HCT116 (cell line): ENCODE measurements around the gene SKIC8. TPM values are rescaled to one million over a fixed set of nuclear protein-coding genes. Genes with fewer than 3 reads are reported as not detected.

Experiments
- ATAC-seq: fragments of 200-7000 bp; cut with Tn5 transposase; 2 replicates; pipeline ENCODE4 v1.9.1; 2020; ENCODE audit warnings: mild to moderate bottlenecking, moderate library complexity
- BruUV-seq: library from RNA; stranded (reverse); fragments of 400-500 nt; replicated peaks from 2 replicates; lab custom pipeline; 2021; lab: Mats Ljungman, UMichigan
- CTCF ChIA-PET: fragments of 300-600 bp; sonication (Branson Sonifier 250); formaldehyde crosslinking; loops from one replicate; lab custom pipeline; 2021; ENCODE audit warnings: antibody characterized with exemption; lab: Charles Lee
- POLR2A ChIA-PET: fragments of 300-600, 350-600 bp; sonication (Branson Sonifier 250); formaldehyde crosslinking; loops from one replicate; lab custom pipeline; 2021; ENCODE audit warnings: antibody characterized with exemption; lab: Charles Lee
- RAD21 ChIA-PET, 2 experiments: fragments of 300-600 bp; sonication (Branson Sonifier 250); formaldehyde crosslinking; loops; one replicate each; lab custom pipeline; 2023; ENCODE audit warnings: low total read pairs in 2 of 2; ENCODE audit not compliant: uncharacterized antibody in 2 of 2, unreplicated experiment in 2 of 2, low non-redundant PET in 1 of 2; lab: Charles Lee
- DNase-seq: peaks from one replicate; pipeline ENCODE4 v3.0.0-alpha.2; 2010; ENCODE audit warnings: low read depth, low spot score
- H2AFZ ChIP-seq: fragments of 200-600 bp; shearing (Covaris generic), sonication (generic); 2 replicates; pipeline ENCODE4 v1.6.1; 2017; ENCODE audit warnings: low read depth, mixed run types, mixed read lengths, antibody characterized with exemption, low read length; ENCODE audit not compliant: poor library complexity, severe bottlenecking
- H3K27ac ChIP-seq: 2 replicates; pipeline ENCODE4 v1.5.1; 2012; ENCODE audit warnings: low read depth, low read length
- H3K27me3 ChIP-seq: fragments of 200-600 bp; sonication (generic); 2 replicates; pipeline ENCODE4 v1.6.1; 2016; ENCODE audit warnings: mixed run types, low read length, mixed read lengths; ENCODE audit not compliant: insufficient read depth
- H3K36me3 ChIP-seq, 2 experiments: fragments of 200-500 bp in 1 of 2; fragments of 200-600 bp in 1 of 2; sonication (Bioruptor generic) in 1 of 2; sonication (generic) in 1 of 2; 2 replicates each; pipeline versions ENCODE4 v1.5.1 to v1.6.1; 2014 to 2016; ENCODE audit warnings: low read length in 2 of 2, inconsistent platforms in 1 of 2, mixed read lengths in 1 of 2, mixed run types in 1 of 2; ENCODE audit not compliant: insufficient read depth in 2 of 2, control insufficient read depth in 1 of 2
- H3K4me1 ChIP-seq, 2 experiments: fragments of 200-600 bp in 1 of 2; sonication (generic) in 1 of 2; 2 replicates each; pipeline versions ENCODE4 v1.5.1 to v1.6.1; 2012 to 2017; ENCODE audit warnings: low read length in 2 of 2, inconsistent platforms in 1 of 2, mild to moderate bottlenecking in 1 of 2, mixed read lengths in 1 of 2, mixed run types in 1 of 2, moderate library complexity in 1 of 2; ENCODE audit not compliant: insufficient read depth in 2 of 2, control insufficient read depth in 1 of 2
- H3K4me2 ChIP-seq: fragments of 200-600 bp; sonication (generic); 2 replicates; pipeline ENCODE4 v1.6.1; 2017; ENCODE audit warnings: mixed run types, low read length, mixed read lengths
- H3K4me3 ChIP-seq, 2 experiments: fragments of 200-600 bp in 1 of 2; sonication (generic) in 1 of 2; replicated peaks in 1 of 2; 2 replicates each; pipeline ENCODE4 v1.5.1; 2011 to 2016; ENCODE audit warnings: low read length in 2 of 2, control low read depth in 1 of 2, low read depth in 1 of 2, mild to moderate bottlenecking in 1 of 2, mixed read lengths in 1 of 2, mixed run types in 1 of 2
- H3K79me2 ChIP-seq: fragments of 200-600 bp; sonication (generic); 2 replicates; pipeline ENCODE4 v1.6.1; 2017; ENCODE audit warnings: mild to moderate bottlenecking, mixed run types, low read length, moderate library complexity, mixed read lengths; ENCODE audit not compliant: insufficient read depth
- H3K9ac ChIP-seq: fragments of 200-600 bp; sonication (generic); 2 replicates; pipeline ENCODE4 v1.6.1; 2016; ENCODE audit warnings: low read length, mixed read lengths
- H3K9me2 ChIP-seq: fragments of 200-600 bp; sonication (generic), shearing (Covaris generic); 2 replicates; pipeline ENCODE4 v1.6.1; 2017; ENCODE audit warnings: mixed run types, mild to moderate bottlenecking, moderate library complexity; ENCODE audit not compliant: insufficient read depth
- H3K9me3 ChIP-seq, 2 experiments: fragments of 200-500 bp in 1 of 2; fragments of 200-600 bp in 1 of 2; sonication (Bioruptor generic) in 1 of 2; sonication (generic) in 1 of 2; 2 replicates each; pipeline ENCODE4 v1.6.1; 2014 to 2017; ENCODE audit warnings: low read length in 2 of 2, mixed read lengths in 2 of 2, inconsistent platforms in 1 of 2, low read depth in 1 of 2, mild to moderate bottlenecking in 1 of 2, mixed run types in 1 of 2, moderate library complexity in 1 of 2; ENCODE audit not compliant: control insufficient read depth in 1 of 2, insufficient read depth in 1 of 2
- H4K20me1 ChIP-seq: fragments of 200-600 bp; sonication (generic), shearing (Covaris generic); 2 replicates; pipeline ENCODE4 v1.6.1; 2017; ENCODE audit warnings: mixed run types, mild to moderate bottlenecking, moderate library complexity; ENCODE audit not compliant: insufficient read depth
- ATF3 ChIP-seq: IDR thresholded peaks from 2 replicates; pipeline ENCODE4 v1.6.1; 2012
- CBX3 ChIP-seq: IDR thresholded peaks from 2 replicates; pipeline ENCODE4 v1.6.1; 2012; ENCODE audit warnings: low read depth
- CTCF ChIP-seq, 3 experiments: fragments of 200-600 bp in 1 of 3; sonication (generic) in 1 of 3; IDR thresholded peaks in 2 of 3; conservative IDR thresholded peaks in 1 of 3; 2 replicates each; pipeline ENCODE4 v1.5.1; 2012 to 2017; ENCODE audit warnings: low read depth in 2 of 3, low read length in 2 of 3, antibody characterized with exemption in 1 of 3, borderline replicate concordance in 1 of 3, control low read depth in 1 of 3, mild to moderate bottlenecking in 1 of 3, mixed read lengths in 1 of 3, mixed run types in 1 of 3, moderate library complexity in 1 of 3; ENCODE audit not compliant: insufficient read depth in 1 of 3
- EGR1 ChIP-seq: IDR thresholded peaks from 2 replicates; pipeline ENCODE4 v1.6.1; 2012; ENCODE audit warnings: low read depth
- ELF1 ChIP-seq: IDR thresholded peaks from 2 replicates; pipeline ENCODE4 v1.6.1; 2012; ENCODE audit warnings: low read depth, borderline replicate concordance
- EZH2 ChIP-seq: fragments of 200-600 bp; sonication (generic); IDR thresholded peaks from 2 replicates; pipeline ENCODE4 v1.6.1; 2017; ENCODE audit warnings: antibody characterized with exemption, mixed run types
- EZH2phosphoT487 ChIP-seq: fragments of 200-600 bp; IDR thresholded peaks from 2 replicates; pipeline ENCODE4 v1.6.1; 2018; ENCODE audit warnings: antibody characterized with exemption, borderline replicate concordance
- JUND ChIP-seq: IDR thresholded peaks from 2 replicates; pipeline ENCODE4 v1.6.1; 2012
- POLR2A ChIP-seq: IDR thresholded peaks from 2 replicates; pipeline ENCODE4 v1.7.0; 2011; ENCODE audit warnings: borderline replicate concordance; ENCODE audit not compliant: insufficient read depth, insufficient read length; ENCODE audit errors: extremely low read depth
- SIN3A ChIP-seq: IDR thresholded peaks from 2 replicates; pipeline ENCODE4 v1.6.1; 2012; ENCODE audit warnings: low read depth
- SP1 ChIP-seq: IDR thresholded peaks from 2 replicates; pipeline ENCODE4 v1.6.1; 2012; ENCODE audit warnings: low read depth
- SRF ChIP-seq: IDR thresholded peaks from 2 replicates; pipeline ENCODE4 v1.6.1; 2012; ENCODE audit warnings: low read depth
- TCF7L2 ChIP-seq: IDR thresholded peaks from 2 replicates; pipeline ENCODE4 v1.7.0; 2011; ENCODE audit warnings: borderline replicate concordance, inconsistent platforms; ENCODE audit not compliant: insufficient read depth, insufficient read length; ENCODE audit errors: extremely low read depth
- ZBTB33 ChIP-seq: IDR thresholded peaks from 2 replicates; pipeline ENCODE4 v1.6.1; 2011; ENCODE audit warnings: mild to moderate bottlenecking, low read length, moderate library complexity; ENCODE audit not compliant: insufficient replicate concordance; ENCODE audit errors: extremely low read depth
- ZFX ChIP-seq: fragments of 450-650 bp; IDR thresholded peaks from 2 replicates; pipeline ENCODE4 v1.6.1; 2017
- ZNF274 ChIP-seq: fragments of 200-500 bp; sonication (Bioruptor generic); IDR thresholded peaks from 2 replicates; pipeline ENCODE4 v1.6.1; 2014; ENCODE audit warnings: mild to moderate bottlenecking, low read depth, low read length, inconsistent platforms
- intact Hi-C: fragments of 100-400 bp; cut with micrococcal nuclease; formaldehyde crosslinking; loops from 2 replicates; pipeline ENCODE4 v1.10.0; 2022
- total RNA-seq: library from RNA; stranded (reverse); gene quantifications from one replicate; pipeline ENCODE4 v1.2.1, GENCODE V29; 2021; ENCODE audit not compliant: unreplicated experiment
- TF ChIP-seq, protein P1 (sequence below): IDR thresholded peaks from 2 replicates; pipeline ENCODE4 v1.6.1; 2012; ENCODE audit warnings: low read depth
- TF ChIP-seq, protein P2 (sequence below): IDR thresholded peaks from 2 replicates; pipeline ENCODE4 v1.6.1; 2012

Gene SKIC8
- total RNA-seq, 1 experiment from 2014 or later, result 57.1 TPM

DNA sequence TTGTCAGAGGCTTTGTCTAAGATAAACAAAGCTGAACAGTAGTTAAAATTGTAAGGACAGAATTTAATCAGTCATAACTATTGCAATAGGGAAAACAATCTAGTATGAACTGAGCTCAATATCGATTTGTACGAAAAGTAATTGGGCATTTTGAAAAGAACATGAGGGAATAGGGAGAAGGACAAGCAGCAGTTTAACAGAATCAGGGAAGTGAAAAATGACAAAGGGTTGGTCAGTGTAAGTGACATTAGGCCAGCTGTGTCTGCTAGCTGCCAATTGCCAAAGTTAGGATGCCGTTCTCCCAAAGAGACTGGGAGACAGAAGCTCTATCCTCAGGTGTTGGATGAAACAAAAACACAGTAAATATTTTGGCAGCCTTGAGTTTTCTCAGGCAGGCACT lies 38.3 kb downstream of the SKIC8 start:
- peaks cover 8 to 22% of the 10 kb centered on the region in 2 experiments for H3K4me1 ChIP-seq
- TF ChIP-seq JUND, result no peak
- TF ChIP-seq EGR1, result no peak
- TF ChIP-seq ZBTB33, result no peak
- TF ChIP-seq, protein P1, sequence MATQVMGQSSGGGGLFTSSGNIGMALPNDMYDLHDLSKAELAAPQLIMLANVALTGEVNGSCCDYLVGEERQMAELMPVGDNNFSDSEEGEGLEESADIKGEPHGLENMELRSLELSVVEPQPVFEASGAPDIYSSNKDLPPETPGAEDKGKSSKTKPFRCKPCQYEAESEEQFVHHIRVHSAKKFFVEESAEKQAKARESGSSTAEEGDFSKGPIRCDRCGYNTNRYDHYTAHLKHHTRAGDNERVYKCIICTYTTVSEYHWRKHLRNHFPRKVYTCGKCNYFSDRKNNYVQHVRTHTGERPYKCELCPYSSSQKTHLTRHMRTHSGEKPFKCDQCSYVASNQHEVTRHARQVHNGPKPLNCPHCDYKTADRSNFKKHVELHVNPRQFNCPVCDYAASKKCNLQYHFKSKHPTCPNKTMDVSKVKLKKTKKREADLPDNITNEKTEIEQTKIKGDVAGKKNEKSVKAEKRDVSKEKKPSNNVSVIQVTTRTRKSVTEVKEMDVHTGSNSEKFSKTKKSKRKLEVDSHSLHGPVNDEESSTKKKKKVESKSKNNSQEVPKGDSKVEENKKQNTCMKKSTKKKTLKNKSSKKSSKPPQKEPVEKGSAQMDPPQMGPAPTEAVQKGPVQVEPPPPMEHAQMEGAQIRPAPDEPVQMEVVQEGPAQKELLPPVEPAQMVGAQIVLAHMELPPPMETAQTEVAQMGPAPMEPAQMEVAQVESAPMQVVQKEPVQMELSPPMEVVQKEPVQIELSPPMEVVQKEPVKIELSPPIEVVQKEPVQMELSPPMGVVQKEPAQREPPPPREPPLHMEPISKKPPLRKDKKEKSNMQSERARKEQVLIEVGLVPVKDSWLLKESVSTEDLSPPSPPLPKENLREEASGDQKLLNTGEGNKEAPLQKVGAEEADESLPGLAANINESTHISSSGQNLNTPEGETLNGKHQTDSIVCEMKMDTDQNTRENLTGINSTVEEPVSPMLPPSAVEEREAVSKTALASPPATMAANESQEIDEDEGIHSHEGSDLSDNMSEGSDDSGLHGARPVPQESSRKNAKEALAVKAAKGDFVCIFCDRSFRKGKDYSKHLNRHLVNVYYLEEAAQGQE, result no peak
- no peak for TF ChIP-seq ATF3
- TF ChIP-seq SRF, result no peak
- TF ChIP-seq ZFX, result no peak
- TF ChIP-seq CTCF (IDR thresholded peaks at IDR 0.05 in 2 of 3, conservative IDR thresholded peaks at IDR 0.05 in 1 of 3; ENCODE audit: borderline replicate concordance in 1 of 3, insufficient read depth in 1 of 3, low read depth in 2 of 3, low read length in 2 of 3), result no peak
- TF ChIP-seq EZH2phosphoT487, result no peak
- no peak for TF ChIP-seq ELF1
- no peak for TF ChIP-seq SP1
- no peak for TF ChIP-seq ZNF274
- TF ChIP-seq, protein P2, sequence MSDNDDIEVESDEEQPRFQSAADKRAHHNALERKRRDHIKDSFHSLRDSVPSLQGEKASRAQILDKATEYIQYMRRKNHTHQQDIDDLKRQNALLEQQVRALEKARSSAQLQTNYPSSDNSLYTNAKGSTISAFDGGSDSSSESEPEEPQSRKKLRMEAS, result no peak
- TF ChIP-seq POLR2A, result no peak
- TF ChIP-seq SIN3A, result no peak
- no peak for TF ChIP-seq EZH2
- no peak for TF ChIP-seq CBX3
- TF ChIP-seq TCF7L2, result no peak
- no peaks in the 10 kb centered on the region for H4K20me1 ChIP-seq
- intact Hi-C loops, result no loop called here
- H3K9me2 ChIP-seq, result no peaks in the 10 kb centered on the region
- no peaks in the 10 kb centered on the region for H3K27me3 ChIP-seq
- ChIA-PET CTCF (no interaction called here), RAD21 (no interaction called here), POLR2A (no interaction called here)
- H3K36me3 ChIP-seq, result peaks cover 0 to 5% of the 10 kb centered on the region in 2 experiments; a peak in 1 of 4 replicates
- no peak overlapping the region for H3K4me2 ChIP-seq
- DNase-seq (no peak), ATAC-seq (no peak)
- H3K79me2 ChIP-seq, result peaks cover 15% of the 10 kb centered on the region
- H3K27ac ChIP-seq, result no peak overlapping the region
- H3K4me3 ChIP-seq, result no peak overlapping the region
- H3K9ac ChIP-seq, result no peak overlapping the region
- no TSS peak for BruUV-seq
- no peaks in the 10 kb centered on the region for H3K9me3 ChIP-seq
- no peak overlapping the region for H2AFZ ChIP-seq
